ENCODE results near the gene APIP.

DNA sequence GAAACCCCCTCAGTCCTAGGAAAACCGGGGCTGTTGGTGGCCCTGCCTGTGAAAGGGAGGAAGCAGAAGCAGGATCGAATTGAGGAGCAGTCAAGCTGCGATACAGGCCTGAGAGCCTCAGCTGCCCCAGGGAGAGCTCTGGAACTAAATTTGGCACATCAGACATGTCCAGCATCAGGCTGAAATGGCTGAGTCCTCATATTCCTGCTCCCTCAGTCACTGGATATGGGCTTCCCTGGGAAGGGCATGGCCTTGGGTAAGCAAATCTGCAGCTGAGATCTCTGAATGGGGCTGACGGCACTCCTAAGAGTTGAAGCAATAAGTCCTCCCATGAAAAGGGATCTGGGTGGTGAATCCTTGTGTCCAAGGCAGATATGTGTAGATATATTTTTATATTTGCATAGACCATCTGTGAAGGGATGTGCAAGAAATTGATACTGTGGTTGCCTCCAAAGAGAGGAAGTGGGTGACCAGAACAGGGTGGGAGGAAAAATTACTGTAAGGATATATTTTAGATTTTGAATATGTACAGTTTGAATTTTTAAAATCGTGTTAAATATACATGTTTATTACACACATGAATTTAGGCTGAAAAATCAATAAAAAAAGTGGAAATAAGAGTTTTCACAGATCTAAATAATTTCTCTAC, 45.5 kb downstream of the APIP start:
- no peak for TF ChIP-seq POLR2A (IDR thresholded peaks at IDR 0.05)
- TF ChIP-seq, protein P1, sequence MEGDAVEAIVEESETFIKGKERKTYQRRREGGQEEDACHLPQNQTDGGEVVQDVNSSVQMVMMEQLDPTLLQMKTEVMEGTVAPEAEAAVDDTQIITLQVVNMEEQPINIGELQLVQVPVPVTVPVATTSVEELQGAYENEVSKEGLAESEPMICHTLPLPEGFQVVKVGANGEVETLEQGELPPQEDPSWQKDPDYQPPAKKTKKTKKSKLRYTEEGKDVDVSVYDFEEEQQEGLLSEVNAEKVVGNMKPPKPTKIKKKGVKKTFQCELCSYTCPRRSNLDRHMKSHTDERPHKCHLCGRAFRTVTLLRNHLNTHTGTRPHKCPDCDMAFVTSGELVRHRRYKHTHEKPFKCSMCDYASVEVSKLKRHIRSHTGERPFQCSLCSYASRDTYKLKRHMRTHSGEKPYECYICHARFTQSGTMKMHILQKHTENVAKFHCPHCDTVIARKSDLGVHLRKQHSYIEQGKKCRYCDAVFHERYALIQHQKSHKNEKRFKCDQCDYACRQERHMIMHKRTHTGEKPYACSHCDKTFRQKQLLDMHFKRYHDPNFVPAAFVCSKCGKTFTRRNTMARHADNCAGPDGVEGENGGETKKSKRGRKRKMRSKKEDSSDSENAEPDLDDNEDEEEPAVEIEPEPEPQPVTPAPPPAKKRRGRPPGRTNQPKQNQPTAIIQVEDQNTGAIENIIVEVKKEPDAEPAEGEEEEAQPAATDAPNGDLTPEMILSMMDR (IDR thresholded peaks at IDR 0.05) = no peak

All from Peyer's patch (tissue), 4 donors.